ENCODE measurements around the gene CCDC92B.

CCDC92B gene

DNA sequence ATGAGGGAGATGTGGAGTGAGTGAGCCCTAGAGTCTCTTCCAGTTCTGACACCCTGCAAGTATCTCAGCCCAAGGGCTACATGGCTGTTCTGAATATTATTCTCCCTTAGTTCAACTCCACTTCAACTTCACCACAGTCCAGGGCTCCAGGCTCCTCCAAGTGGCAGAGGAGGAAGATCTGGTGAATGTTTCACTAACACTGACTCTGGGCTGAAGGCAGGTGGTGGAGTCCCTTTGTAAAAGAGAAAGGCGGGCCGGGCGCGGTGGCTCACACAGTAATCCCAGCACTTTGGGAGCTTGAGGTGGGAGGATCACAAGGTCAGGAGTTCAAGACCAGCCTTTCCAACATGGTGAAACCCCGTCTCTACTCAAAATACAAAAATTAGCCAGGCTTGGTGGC lies 13.6 kb downstream of the CCDC92B start:
- H2AFZ ChIP-seq (ENCODE audit: low read depth, low read length), result no peak overlapping the region
- no peak overlapping the region for H3K4me2 ChIP-seq (ENCODE audit: low read length)
- TF ChIP-seq, protein P1, sequence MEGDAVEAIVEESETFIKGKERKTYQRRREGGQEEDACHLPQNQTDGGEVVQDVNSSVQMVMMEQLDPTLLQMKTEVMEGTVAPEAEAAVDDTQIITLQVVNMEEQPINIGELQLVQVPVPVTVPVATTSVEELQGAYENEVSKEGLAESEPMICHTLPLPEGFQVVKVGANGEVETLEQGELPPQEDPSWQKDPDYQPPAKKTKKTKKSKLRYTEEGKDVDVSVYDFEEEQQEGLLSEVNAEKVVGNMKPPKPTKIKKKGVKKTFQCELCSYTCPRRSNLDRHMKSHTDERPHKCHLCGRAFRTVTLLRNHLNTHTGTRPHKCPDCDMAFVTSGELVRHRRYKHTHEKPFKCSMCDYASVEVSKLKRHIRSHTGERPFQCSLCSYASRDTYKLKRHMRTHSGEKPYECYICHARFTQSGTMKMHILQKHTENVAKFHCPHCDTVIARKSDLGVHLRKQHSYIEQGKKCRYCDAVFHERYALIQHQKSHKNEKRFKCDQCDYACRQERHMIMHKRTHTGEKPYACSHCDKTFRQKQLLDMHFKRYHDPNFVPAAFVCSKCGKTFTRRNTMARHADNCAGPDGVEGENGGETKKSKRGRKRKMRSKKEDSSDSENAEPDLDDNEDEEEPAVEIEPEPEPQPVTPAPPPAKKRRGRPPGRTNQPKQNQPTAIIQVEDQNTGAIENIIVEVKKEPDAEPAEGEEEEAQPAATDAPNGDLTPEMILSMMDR (IDR thresholded peaks at IDR 0.05; ENCODE audit: low read depth, low read length), result no peak
- no peak for TF ChIP-seq EZH2phosphoT487 (IDR thresholded peaks at IDR 0.05; ENCODE audit: low read depth)
- no peaks in the 10 kb centered on the region for H3K4me1 ChIP-seq (ENCODE audit: low read length)
- no peak overlapping the region for H3K9ac ChIP-seq (ENCODE audit: low read length)
- no peaks in the 10 kb centered on the region for H3K36me3 ChIP-seq (replicated peaks; ENCODE audit: low read depth, low read length)
- H3K9me3 ChIP-seq (ENCODE audit: insufficient read depth, low read length), result no peaks in the 10 kb centered on the region
- no peak overlapping the region for H3K4me3 ChIP-seq (ENCODE audit: low read length)
- H3K27me3 ChIP-seq (ENCODE audit: low read depth, low read length), result no peaks in the 10 kb centered on the region
- no peaks in the 10 kb centered on the region for H4K20me1 ChIP-seq (ENCODE audit: insufficient read depth, low read length)
- no peak overlapping the region for H3K27ac ChIP-seq (ENCODE audit: low read length)
- no peaks in the 10 kb centered on the region for H3K79me2 ChIP-seq (ENCODE audit: low read length)

DNA sequence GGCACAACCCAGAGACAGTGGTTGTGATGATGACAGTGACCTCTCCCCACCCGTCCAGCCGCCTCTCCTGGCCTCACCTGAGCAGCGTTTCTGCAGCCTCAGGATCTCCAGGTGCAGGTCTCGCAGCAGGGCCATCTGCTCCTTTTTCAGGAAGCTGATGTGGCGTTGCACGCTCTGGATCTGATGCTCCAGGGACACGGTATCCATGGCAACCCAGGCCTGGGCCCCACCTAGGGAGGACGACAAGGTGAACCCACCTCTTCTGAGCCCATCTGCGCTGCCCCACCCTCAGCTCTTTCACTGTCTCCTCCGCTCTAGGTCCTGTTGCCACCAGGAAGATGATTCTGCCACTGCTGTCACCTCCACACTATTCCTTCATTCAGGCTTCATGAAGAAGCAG lies 14.5 kb downstream of the CCDC92B start:
- Histone ChIP-seq H3K79me2 (ENCODE audit: low read length) (no peaks in the 10 kb centered on the region), H3K9ac (ENCODE audit: low read length) (no peak overlapping the region), H3K4me1 (ENCODE audit: low read length) (no peaks in the 10 kb centered on the region), H3K27ac (ENCODE audit: low read length) (no peak overlapping the region), H3K36me3 (replicated peaks; ENCODE audit: low read depth, low read length) (no peaks in the 10 kb centered on the region), H3K4me2 (ENCODE audit: low read length) (no peak overlapping the region), H2AFZ (ENCODE audit: low read depth, low read length) (no peak overlapping the region), H3K4me3 (ENCODE audit: low read length) (no peak overlapping the region), H4K20me1 (ENCODE audit: insufficient read depth, low read length) (no peaks in the 10 kb centered on the region), H3K9me3 (ENCODE audit: insufficient read depth, low read length) (no peaks in the 10 kb centered on the region), H3K27me3 (ENCODE audit: low read depth, low read length) (no peaks in the 10 kb centered on the region)
- TF ChIP-seq EZH2phosphoT487 (IDR thresholded peaks at IDR 0.05; ENCODE audit: low read depth), result no peak
- TF ChIP-seq, protein P1 (IDR thresholded peaks at IDR 0.05; ENCODE audit: low read depth, low read length), result no peak

DNA sequence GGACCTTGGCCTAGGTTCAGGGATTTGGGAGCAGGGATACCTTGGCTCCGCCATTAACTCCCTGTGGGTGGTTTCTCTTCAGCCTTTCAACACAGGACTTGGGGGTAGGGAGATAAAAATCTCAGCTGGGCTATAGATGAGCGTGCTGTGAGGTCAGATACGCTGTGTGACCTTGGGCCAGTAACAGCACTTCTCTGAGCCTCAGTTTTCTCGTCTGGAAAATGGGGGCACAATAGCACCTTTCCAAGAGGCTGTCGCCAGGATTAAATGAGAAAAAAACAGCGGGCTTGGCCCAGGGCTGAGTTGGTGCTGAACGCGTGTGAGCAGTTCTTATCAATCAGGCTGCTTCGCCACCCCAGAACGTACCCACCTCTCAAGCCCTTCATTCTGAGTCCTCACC lies 17.6 kb downstream of the CCDC92B start:
- H3K27me3 ChIP-seq (ENCODE audit: low read depth, low read length), result no peaks in the 10 kb centered on the region
- no peaks in the 10 kb centered on the region for H3K79me2 ChIP-seq (ENCODE audit: low read length)
- H3K4me3 ChIP-seq (ENCODE audit: low read length), result no peak overlapping the region
- H3K36me3 ChIP-seq (replicated peaks; ENCODE audit: low read depth, low read length), result no peaks in the 10 kb centered on the region
- no peak overlapping the region for H3K4me2 ChIP-seq (ENCODE audit: low read length)
- no peak overlapping the region for H3K27ac ChIP-seq (ENCODE audit: low read length)
- no peaks in the 10 kb centered on the region for H3K4me1 ChIP-seq (ENCODE audit: low read length)
- H4K20me1 ChIP-seq (ENCODE audit: insufficient read depth, low read length), result no peaks in the 10 kb centered on the region
- H3K9me3 ChIP-seq (ENCODE audit: insufficient read depth, low read length), result no peaks in the 10 kb centered on the region
- H3K9ac ChIP-seq (ENCODE audit: low read length), result no peak overlapping the region
- TF ChIP-seq, protein P1 (IDR thresholded peaks at IDR 0.05; ENCODE audit: low read depth, low read length), result no peak
- no peak for TF ChIP-seq EZH2phosphoT487 (IDR thresholded peaks at IDR 0.05; ENCODE audit: low read depth)
- H2AFZ ChIP-seq (ENCODE audit: low read depth, low read length), result no peak overlapping the region

DNA sequence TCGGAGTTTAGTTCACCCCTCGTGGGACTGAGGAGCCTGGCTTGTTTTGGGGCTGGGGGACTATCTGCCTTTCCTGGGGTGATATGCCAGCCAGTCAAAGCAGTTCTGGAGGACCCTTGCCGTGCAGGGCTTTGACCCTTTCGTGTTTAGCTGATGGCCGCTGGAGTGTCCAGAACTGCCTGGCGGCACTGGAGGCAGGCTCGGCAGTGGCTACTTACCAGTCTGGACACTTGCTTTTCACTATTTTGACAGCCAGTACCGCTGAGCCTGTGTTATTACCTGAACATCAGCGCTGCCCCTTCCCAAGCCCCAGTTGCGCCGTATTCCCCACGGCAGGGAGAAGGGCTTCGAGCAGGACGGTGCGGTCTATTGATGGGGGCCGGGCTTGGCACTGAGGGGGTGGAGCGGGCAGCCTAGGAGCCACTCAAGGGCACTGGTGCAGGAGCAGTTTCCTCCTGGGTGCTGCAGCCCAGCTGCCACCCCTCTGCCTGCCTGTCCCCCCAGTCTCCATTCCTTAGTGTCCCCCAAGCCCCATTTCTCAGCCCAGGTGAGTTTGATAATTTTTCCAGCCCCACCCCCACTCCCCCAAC lies 18.6 kb downstream of the CCDC92B start:
- no peaks in the 10 kb centered on the region for H3K27me3 ChIP-seq (ENCODE audit: low read depth, low read length)
- H3K9ac ChIP-seq (ENCODE audit: low read length), result no peak overlapping the region
- H3K27ac ChIP-seq (ENCODE audit: low read length), result no peak overlapping the region
- H2AFZ ChIP-seq (ENCODE audit: low read depth, low read length), result no peak overlapping the region
- no peaks in the 10 kb centered on the region for H3K9me3 ChIP-seq (ENCODE audit: insufficient read depth, low read length)
- no peaks in the 10 kb centered on the region for H3K79me2 ChIP-seq (ENCODE audit: low read length)
- no peaks in the 10 kb centered on the region for H4K20me1 ChIP-seq (ENCODE audit: insufficient read depth, low read length)
- no peak overlapping the region for H3K4me2 ChIP-seq (ENCODE audit: low read length)
- H3K36me3 ChIP-seq (replicated peaks; ENCODE audit: low read depth, low read length), result no peaks in the 10 kb centered on the region
- no peaks in the 10 kb centered on the region for H3K4me1 ChIP-seq (ENCODE audit: low read length)
- TF ChIP-seq, protein P1 (IDR thresholded peaks at IDR 0.05; ENCODE audit: low read depth, low read length), result no peak
- TF ChIP-seq EZH2phosphoT487 (IDR thresholded peaks at IDR 0.05; ENCODE audit: low read depth), result no peak
- no peak overlapping the region for H3K4me3 ChIP-seq (ENCODE audit: low read length)

All from OCI-LY3 (cell line).